PC-9 (cell line): ENCODE measurements around the gene SH3RF3. TPM values are rescaled to one million over a fixed set of nuclear protein-coding genes. Genes with fewer than 3 reads are reported as not detected.

Source experiments
- BruUV-seq: library from RNA; stranded (reverse); fragments of 400-500 nt; replicated peaks from 2 replicates; lab custom pipeline; 2021; lab: Mats Ljungman, UMichigan
- CTCF ChIA-PET: fragments of 300-600 bp; sonication (Branson Sonifier 250); formaldehyde crosslinking; loops from one replicate; lab custom pipeline; 2022; ENCODE audit warnings: antibody characterized with exemption; lab: Charles Lee
- POLR2A ChIA-PET: fragments of 300-600 bp; sonication (Branson Sonifier 250); formaldehyde crosslinking; loops from one replicate; lab custom pipeline; 2022; ENCODE audit warnings: antibody characterized with exemption; ENCODE audit not compliant: unreplicated experiment; lab: Charles Lee
- DNase-seq, 2 experiments: peaks; one replicate each; pipeline versions ENCODE4 v3.0.0 to v3.0.0-alpha.2; 2015 to 2022; ENCODE audit warnings: mixed read lengths in 1 of 2
- H2AFZ ChIP-seq: fragments of 200-600 bp; sonication (generic); 2 replicates; pipeline ENCODE4 v1.8.1; 2017; ENCODE audit warnings: antibody characterized with exemption
- H3F3A ChIP-seq: fragments of 200-600 bp; sonication (generic); 2 replicates; pipeline ENCODE4 v1.8.1; 2017; ENCODE audit warnings: antibody characterized with exemption, mild to moderate bottlenecking, low read depth; ENCODE audit not compliant: insufficient read depth
- H3K27ac ChIP-seq: fragments of 200-600 bp; sonication (generic); 2 replicates; pipeline ENCODE4 v1.6.1; 2016; ENCODE audit warnings: mixed run types
- H3K27me3 ChIP-seq: fragments of 200-600 bp; sonication (generic); 2 replicates; pipeline ENCODE4 v1.6.1; 2016; ENCODE audit warnings: low read depth, mixed run types; ENCODE audit not compliant: insufficient read depth
- H3K36me3 ChIP-seq: fragments of 200-600 bp; sonication (generic); 2 replicates; pipeline ENCODE4 v1.6.1; 2016; ENCODE audit warnings: low read depth, mixed run types
- H3K4me1 ChIP-seq: fragments of 200-600 bp; sonication (generic); replicated peaks from 2 replicates; pipeline ENCODE4 v1.6.1; 2016; ENCODE audit warnings: mixed run types; ENCODE audit not compliant: insufficient read depth
- H3K4me2 ChIP-seq: fragments of 200-600 bp; sonication (generic); 2 replicates; pipeline ENCODE4 v1.6.1; 2017; ENCODE audit warnings: mixed run types
- H3K4me3 ChIP-seq: fragments of 200-600 bp; sonication (generic); 2 replicates; pipeline ENCODE4 v1.6.1; 2016; ENCODE audit warnings: mixed run types
- H3K79me2 ChIP-seq: fragments of 200-600 bp; sonication (generic); 2 replicates; pipeline ENCODE4 v1.6.1; 2017; ENCODE audit warnings: low read depth, mixed run types
- H3K9me2 ChIP-seq: fragments of 200-600 bp; sonication (generic); 2 replicates; pipeline ENCODE4 v1.8.1; 2017; ENCODE audit warnings: mild to moderate bottlenecking; ENCODE audit not compliant: insufficient read depth
- H3K9me3 ChIP-seq: fragments of 200-600 bp; sonication (generic); 2 replicates; pipeline ENCODE4 v1.8.1; 2016; ENCODE audit warnings: low read depth; ENCODE audit not compliant: insufficient read depth
- H4K20me1 ChIP-seq: fragments of 200-600 bp; sonication (generic); 2 replicates; pipeline ENCODE4 v1.8.1; 2017; ENCODE audit not compliant: insufficient read depth
- EZH2 ChIP-seq: fragments of 200-600 bp; sonication (generic); IDR thresholded peaks from 2 replicates; pipeline ENCODE4 v1.8.0; 2017; ENCODE audit warnings: antibody characterized with exemption, low read depth
- intact Hi-C: fragments of 100-400 bp; cut with micrococcal nuclease; formaldehyde crosslinking; loops from one replicate; pipeline ENCODE4 v1.10.0; 2022; ENCODE audit not compliant: unreplicated experiment
- total RNA-seq: library from RNA; stranded (reverse); gene quantifications from 2 replicates; pipeline ENCODE4 v1.2.3, GENCODE V29; 2021
- TF ChIP-seq, protein P1 (sequence below): fragments of 200-600 bp; sonication (generic); conservative IDR thresholded peaks from 2 replicates; pipeline ENCODE4 v1.6.1; 2017; ENCODE audit warnings: mixed run types, antibody characterized with exemption, mild to moderate bottlenecking, moderate library complexity

The SH3RF3 gene
- total RNA-seq, 1 experiment from 2014 or later: 6.1 TPM

- H3K9me3 ChIP-seq: no peaks in the 10 kb centered on the region
- H3K36me3 ChIP-seq: no peaks in the 10 kb centered on the region
- no peaks in the 10 kb centered on the region for H4K20me1 ChIP-seq
- no peaks in the 10 kb centered on the region for H3K9me2 ChIP-seq
- no peak for DNase-seq
- H3K79me2 ChIP-seq: no peaks in the 10 kb centered on the region
- no peak overlapping the region for H3K4me2 ChIP-seq
- no peaks in the 10 kb centered on the region for H3F3A ChIP-seq
- CTCF ChIA-PET: no interaction called here
- no peak overlapping the region for H3K4me3 ChIP-seq
- H3K27ac ChIP-seq: no peak overlapping the region
- no peak overlapping the region for H2AFZ ChIP-seq
- intact Hi-C loops: no loop called here
- peaks cover 27% of the 10 kb centered on the region for H3K27me3 ChIP-seq
- H3K4me1 ChIP-seq: no peaks in the 10 kb centered on the region
- POLR2A ChIA-PET: no interaction called here
- no TSS peak for BruUV-seq
- TF ChIP-seq, protein P1, sequence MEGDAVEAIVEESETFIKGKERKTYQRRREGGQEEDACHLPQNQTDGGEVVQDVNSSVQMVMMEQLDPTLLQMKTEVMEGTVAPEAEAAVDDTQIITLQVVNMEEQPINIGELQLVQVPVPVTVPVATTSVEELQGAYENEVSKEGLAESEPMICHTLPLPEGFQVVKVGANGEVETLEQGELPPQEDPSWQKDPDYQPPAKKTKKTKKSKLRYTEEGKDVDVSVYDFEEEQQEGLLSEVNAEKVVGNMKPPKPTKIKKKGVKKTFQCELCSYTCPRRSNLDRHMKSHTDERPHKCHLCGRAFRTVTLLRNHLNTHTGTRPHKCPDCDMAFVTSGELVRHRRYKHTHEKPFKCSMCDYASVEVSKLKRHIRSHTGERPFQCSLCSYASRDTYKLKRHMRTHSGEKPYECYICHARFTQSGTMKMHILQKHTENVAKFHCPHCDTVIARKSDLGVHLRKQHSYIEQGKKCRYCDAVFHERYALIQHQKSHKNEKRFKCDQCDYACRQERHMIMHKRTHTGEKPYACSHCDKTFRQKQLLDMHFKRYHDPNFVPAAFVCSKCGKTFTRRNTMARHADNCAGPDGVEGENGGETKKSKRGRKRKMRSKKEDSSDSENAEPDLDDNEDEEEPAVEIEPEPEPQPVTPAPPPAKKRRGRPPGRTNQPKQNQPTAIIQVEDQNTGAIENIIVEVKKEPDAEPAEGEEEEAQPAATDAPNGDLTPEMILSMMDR: no peak
- TF ChIP-seq EZH2: no peak
These were observed 44.7 kb upstream of the SH3RF3 start for GRCh38 chr2:109084341-109084740.

GRCh38 chr2:109085912-109086742 is 42.9 kb upstream of the SH3RF3 start:
- H3F3A ChIP-seq: no peaks in the 10 kb centered on the region
- H2AFZ ChIP-seq: no peak overlapping the region
- TF ChIP-seq, protein P1: no peak
- no peak for TF ChIP-seq EZH2
- no peak overlapping the region for H3K4me3 ChIP-seq
- POLR2A ChIA-PET: no interaction called here
- no peaks in the 10 kb centered on the region for H3K36me3 ChIP-seq
- no peaks in the 10 kb centered on the region for H4K20me1 ChIP-seq
- no peaks in the 10 kb centered on the region for H3K9me3 ChIP-seq
- peaks cover 16% of the 10 kb centered on the region for H3K27me3 ChIP-seq
- H3K79me2 ChIP-seq: no peaks in the 10 kb centered on the region
- no TSS peak for BruUV-seq
- no peak overlapping the region for H3K27ac ChIP-seq
- no peaks in the 10 kb centered on the region for H3K9me2 ChIP-seq
- DNase-seq: no peak
- no peaks in the 10 kb centered on the region for H3K4me1 ChIP-seq
- intact Hi-C loops: no loop called here
- CTCF ChIA-PET: no interaction called here
- no peak overlapping the region for H3K4me2 ChIP-seq

DNA sequence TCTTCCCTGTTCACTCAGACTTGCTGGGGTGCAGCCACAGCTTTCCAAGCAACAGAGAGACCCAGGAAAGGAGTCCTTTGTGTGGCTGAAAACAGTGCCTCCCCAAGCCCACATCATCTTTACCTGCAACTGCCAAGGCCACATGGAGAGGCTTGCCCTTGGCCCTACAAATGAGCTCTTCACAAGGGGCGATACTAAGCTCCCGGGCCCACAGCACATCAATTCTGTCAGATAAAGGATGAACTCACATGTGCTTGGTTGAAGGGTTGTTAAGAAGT is 42.3 kb upstream of the SH3RF3 start:
- Histone ChIP-seq H3K36me3 (no peaks in the 10 kb centered on the region), H4K20me1 (no peaks in the 10 kb centered on the region), H3K9me2 (no peaks in the 10 kb centered on the region), H3K4me2 (no peak overlapping the region), H3K27ac (no peak overlapping the region), H3K79me2 (no peaks in the 10 kb centered on the region), H3K4me1 (no peaks in the 10 kb centered on the region), H3K27me3 (peaks cover 11% of the 10 kb centered on the region), H3K9me3 (no peaks in the 10 kb centered on the region), H3K4me3 (no peak overlapping the region), H3F3A (no peaks in the 10 kb centered on the region), H2AFZ (no peak overlapping the region)
- TF ChIP-seq, protein P1: no peak
- TF ChIP-seq EZH2: no peak
- CTCF ChIA-PET: no interaction called here
- POLR2A ChIA-PET: no interaction called here
- BruUV-seq: no TSS peak
- intact Hi-C loops: no loop called here
- DNase-seq: no peak
